ENCODE results near the gene CRYM.

Gene CRYM

GRCh38 chr16:21242756-21243155 lies 35.3 kb downstream of the CRYM start:
- no peak for DNase-seq

GRCh38 chr16:21239646-21240045 lies 38.4 kb downstream of the CRYM start:
- DNase-seq = no peak

- DNase-seq = no peak
These were observed 41.3 kb downstream of the CRYM start for GRCh38 chr16:21236831-21237230.

GRCh38 chr16:21235199-21235585 lies 42.9 kb downstream of the CRYM start:
- DNase-seq = no peak

GRCh38 chr16:21233521-21234150 lies 44.5 kb downstream of the CRYM start, which contains the start of gene ANKS4B:
Gene ANKS4B, plus strand, starts transcription at chr16:21233699. Its CDS starts 39 bp downstream, at chr16:21233738.
- no peak for DNase-seq

GRCh38 chr16:21233045-21233520 lies 45.0 kb downstream of the CRYM start:
- DNase-seq = no peak

- DNase-seq = no peak
These were observed 49.7 kb downstream of the CRYM start for GRCh38 chr16:21228361-21228872.

- DNase-seq = no peak
These were observed 50.2 kb downstream of the CRYM start for GRCh38 chr16:21227866-21228265.

- no peak for DNase-seq
These were observed 51.3 kb downstream of the CRYM start for GRCh38 chr16:21226749-21227148.

GRCh38 chr16:21224800-21225199 lies 53.3 kb downstream of the CRYM start:
- no peak for DNase-seq

- DNase-seq = no peak
These were observed 54.3 kb downstream of the CRYM start for GRCh38 chr16:21223787-21224186.

- no peak for DNase-seq
These were observed 55.4 kb downstream of the CRYM start for GRCh38 chr16:21222495-21223337.

- DNase-seq = no peak
These were observed 58.5 kb downstream of the CRYM start for GRCh38 chr16:21219551-21219950.

- DNase-seq = no peak
These were observed 59.9 kb downstream of the CRYM start for GRCh38 chr16:21218153-21218552.

GRCh38 chr16:21217121-21217520 lies 61.0 kb downstream of the CRYM start:
- no peak for DNase-seq

- DNase-seq = no peak
These were observed 64.0 kb downstream of the CRYM start for GRCh38 chr16:21214086-21214485.

- no peak for DNase-seq
These were observed 66.6 kb downstream of the CRYM start, which contains the start of gene ZP2 for GRCh38 chr16:21211486-21211885. Gene ZP2, minus strand, starts transcription at chr16:21211574. Its CDS starts 27 bp downstream, at chr16:21211547.

Measured in activated CD4-positive, alpha-beta T cell treated with anti-CD3 and anti-CD28 coated beads for 48 hours (primary cell).